Measurements from ENCODE around the gene WFDC1. TPM values are rescaled to one million over a fixed set of nuclear protein-coding genes. Genes with fewer than 3 reads are reported as not detected.

The WFDC1 gene
- total and polyA plus RNA-seq, 8 donors, result 0.09 to 2.6 (median 0.39) TPM; not detected in 2

GRCh38 chr16:84252184-84252583 lies 42.5 kb upstream of the WFDC1 start:
- ATAC-seq (no peak), DNase-seq (no peak), FAIRE-seq (no peak)
- no peaks in the 10 kb centered on the region for H3K9me3 ChIP-seq
- no peaks in the 10 kb centered on the region for H3K36me3 ChIP-seq
- intact Hi-C loops (cut with DNase I), result no loop called here
- TF ChIP-seq CTCF (IDR thresholded peaks at IDR 0.05), result no peak
- H3K27me3 ChIP-seq, result peaks cover 0 to under 1% (median 0%) of the 10 kb centered on the region in 4 donors
- H3K27ac ChIP-seq, result no peak overlapping the region
- WGBS, 2 donors, result 49 to 54% methylated on average over 7 of the region's 7 CpGs
- H3K4me3 ChIP-seq, result no peak overlapping the region
- no peaks in the 10 kb centered on the region for H3K4me1 ChIP-seq

GRCh38 chr16:84253173-84253572 lies 41.5 kb upstream of the WFDC1 start:
- ATAC-seq, result no peak
- no peak for FAIRE-seq
- Histone ChIP-seq H3K27ac (no peak overlapping the region), H3K4me3 (no peak overlapping the region), H3K36me3 (no peaks in the 10 kb centered on the region), H3K9me3 (no peaks in the 10 kb centered on the region), H3K27me3 (peaks cover 0 to 6% (median 0%) of the 10 kb centered on the region in 4 donors), H3K4me1 (no peaks in the 10 kb centered on the region)
- WGBS, 2 donors, result 67 to 71% methylated on average over 4 of the region's 4 CpGs
- no peak for DNase-seq
- intact Hi-C loops (cut with DNase I), result no loop called here
- TF ChIP-seq CTCF (IDR thresholded peaks at IDR 0.05), result no peak

GRCh38 chr16:84254062-84254461 lies 40.6 kb upstream of the WFDC1 start:
- intact Hi-C loops (cut with DNase I), result no loop called here
- no peak overlapping the region for H3K27ac ChIP-seq
- TF ChIP-seq CTCF (IDR thresholded peaks at IDR 0.05), result no peak
- DNase-seq (no peak), ATAC-seq (no peak), FAIRE-seq (no peak)
- no peaks in the 10 kb centered on the region for H3K4me1 ChIP-seq
- H3K9me3 ChIP-seq, result no peaks in the 10 kb centered on the region
- no peaks in the 10 kb centered on the region for H3K36me3 ChIP-seq
- WGBS, 2 donors, result 29 to 34% methylated on average over 4 of the region's 4 CpGs
- H3K27me3 ChIP-seq, result peaks cover 0 to 6% (median 0%) of the 10 kb centered on the region in 4 donors
- H3K4me3 ChIP-seq, result no peak overlapping the region

GRCh38 chr16:84255050-84255810 lies 39.4 kb upstream of the WFDC1 start:
- Histone ChIP-seq H3K4me1 (no peaks in the 10 kb centered on the region), H3K9me3 (no peaks in the 10 kb centered on the region), H3K27ac (no peak overlapping the region), H3K36me3 (no peaks in the 10 kb centered on the region), H3K4me3 (no peak overlapping the region), H3K27me3 (peaks cover 0 to 6% (median 0%) of the 10 kb centered on the region in 4 donors)
- intact Hi-C loops (cut with DNase I), result no loop called here
- ATAC-seq, result no peak
- 71 to 77% methylated on average over 4 of the region's 4 CpGs for WGBS, 2 donors
- no peak for FAIRE-seq
- no peak for TF ChIP-seq CTCF (IDR thresholded peaks at IDR 0.05)
- no peak for DNase-seq

GRCh38 chr16:84258266-84258665 lies 36.4 kb upstream of the WFDC1 start:
- ATAC-seq, result no peak
- TF ChIP-seq CTCF (IDR thresholded peaks at IDR 0.05), result no peak
- 81 to 84% methylated on average over 11 of the region's 11 CpGs for WGBS, 2 donors
- no peak for FAIRE-seq
- Histone ChIP-seq H3K27ac (no peak overlapping the region), H3K36me3 (no peaks in the 10 kb centered on the region), H3K9me3 (no peaks in the 10 kb centered on the region), H3K27me3 (peaks cover 0 to 6% (median 0%) of the 10 kb centered on the region in 4 donors), H3K4me3 (no peak overlapping the region), H3K4me1 (no peaks in the 10 kb centered on the region)
- intact Hi-C loops (cut with DNase I), result no loop called here
- no peak for DNase-seq
